Measurements from ENCODE around the gene PSG7.
"Not testable (repeated sequence)": the region's sequence is repeated elsewhere in the genome, so short reads cannot be mapped to it uniquely, and the experiment has no call there.

The PSG7 gene

GRCh38 chr19:42913516-42913915 is 23.5 kb downstream of the PSG7 start:
- DNase-seq (ENCODE audit: low spot score), result not testable (repeated sequence)

- not testable (repeated sequence) for DNase-seq (ENCODE audit: low spot score)
Observed at GRCh38 chr19:42912941-42913340, 24.1 kb downstream of the PSG7 start.

GRCh38 chr19:42911731-42912130 is 25.3 kb downstream of the PSG7 start:
- DNase-seq (ENCODE audit: low spot score), result not testable (repeated sequence)

GRCh38 chr19:42906162-42906561 is 30.8 kb downstream of the PSG7 start:
- DNase-seq (ENCODE audit: low spot score), result not testable (repeated sequence)

- DNase-seq (ENCODE audit: low spot score), result not testable (repeated sequence)
Observed at GRCh38 chr19:42900561-42900960, 36.4 kb downstream of the PSG7 start.

- DNase-seq (ENCODE audit: low spot score), result not testable (repeated sequence)
Observed at GRCh38 chr19:42899674-42900073, 37.3 kb downstream of the PSG7 start.

GRCh38 chr19:42899110-42899509 is 37.9 kb downstream of the PSG7 start:
- DNase-seq (ENCODE audit: low spot score), result not testable (repeated sequence)

- not testable (repeated sequence) for DNase-seq (ENCODE audit: low spot score)
Observed at GRCh38 chr19:42898656-42899055, 38.4 kb downstream of the PSG7 start.

GRCh38 chr19:42897729-42898128 is 39.3 kb downstream of the PSG7 start:
- not testable (repeated sequence) for DNase-seq (ENCODE audit: low spot score)

- not testable (repeated sequence) for DNase-seq (ENCODE audit: low spot score)
Observed at GRCh38 chr19:42890446-42890845, 46.6 kb downstream of the PSG7 start.

- DNase-seq (ENCODE audit: low spot score), result not testable (repeated sequence)
Observed at GRCh38 chr19:42887876-42888445, 49.0 kb downstream of the PSG7 start.

GRCh38 chr19:42882730-42883129 is 54.3 kb downstream of the PSG7 start:
- DNase-seq (ENCODE audit: low spot score), result not testable (repeated sequence)

GRCh38 chr19:42882010-42882409 is 55.0 kb downstream of the PSG7 start:
- DNase-seq (ENCODE audit: low spot score), result not testable (repeated sequence)

GRCh38 chr19:42881279-42881678 is 55.7 kb downstream of the PSG7 start:
- not testable (repeated sequence) for DNase-seq (ENCODE audit: low spot score)

- DNase-seq (ENCODE audit: low spot score), result not testable (repeated sequence)
Observed at GRCh38 chr19:42880621-42881020, 56.4 kb downstream of the PSG7 start.

GRCh38 chr19:42879613-42880012 is 57.4 kb downstream of the PSG7 start, which contains the start of gene PSG1:
TSS of gene PSG1 (minus strand) at chr19:42879713. CDS start at chr19:42879581, 132 bp downstream.
- DNase-seq (ENCODE audit: low spot score), result no peak

- DNase-seq (ENCODE audit: low spot score), result not testable (repeated sequence)
Observed at GRCh38 chr19:42876596-42876995, 60.4 kb downstream of the PSG7 start.

GRCh38 chr19:42875881-42876280 is 61.1 kb downstream of the PSG7 start:
- DNase-seq (ENCODE audit: low spot score), result not testable (repeated sequence)

GRCh38 chr19:42874901-42875813 is 61.9 kb downstream of the PSG7 start:
- DNase-seq (ENCODE audit: low spot score), result not testable (repeated sequence)

GRCh38 chr19:42874136-42874535 is 62.9 kb downstream of the PSG7 start:
- DNase-seq (ENCODE audit: low spot score), result not testable (repeated sequence)

Measured in ecto neural progenitor cell (in vitro differentiated cells).